ENCODE data around the gene SLC30A4. TPM values are rescaled to one million over a fixed set of nuclear protein-coding genes. Genes with fewer than 3 reads are reported as not detected.

Gene SLC30A4
- total RNA-seq, 1 experiment from 2014 or later, result 5.8 TPM

DNA sequence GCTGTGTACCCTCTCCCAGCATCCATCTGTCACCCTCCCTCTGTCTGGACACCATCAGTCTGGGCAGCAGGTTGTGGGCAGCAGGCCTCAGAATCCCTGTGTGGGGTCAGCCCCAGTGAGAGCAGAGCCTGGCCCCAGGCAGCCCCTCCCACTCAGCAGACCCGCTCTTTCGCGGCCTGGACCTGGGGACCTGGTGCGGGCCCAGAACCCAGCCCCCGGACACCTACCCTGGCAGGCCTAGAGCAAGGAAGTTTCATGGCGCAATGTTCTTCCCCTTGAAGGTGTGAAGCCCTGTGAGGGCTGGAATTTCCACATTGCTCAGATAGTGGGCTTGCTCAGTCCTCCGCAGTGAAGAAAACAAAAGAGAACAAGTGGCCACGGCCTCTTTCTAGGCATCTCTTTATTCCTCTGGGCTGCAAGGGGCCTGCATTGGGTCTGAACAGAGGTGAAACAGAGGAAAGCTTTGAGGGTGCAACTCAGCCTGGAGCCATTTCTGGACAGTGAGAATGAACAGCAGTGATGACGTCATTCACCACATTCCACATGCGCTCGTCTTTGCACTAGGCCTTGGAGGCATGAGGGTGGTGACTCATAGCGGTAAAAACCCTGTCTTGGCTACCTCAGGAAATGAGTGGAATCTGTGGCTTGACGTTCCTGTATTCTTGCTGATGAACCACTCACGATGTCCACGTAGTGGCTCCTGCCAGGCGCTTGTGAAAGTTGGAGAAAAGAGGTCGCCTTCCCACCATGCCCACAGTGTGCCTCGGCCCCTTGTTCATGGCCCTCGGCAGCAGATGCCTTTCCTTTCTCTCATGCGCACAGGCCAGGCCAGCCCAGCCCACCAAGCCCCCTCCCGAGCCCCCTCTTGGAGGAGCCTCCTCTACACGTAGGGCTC lies 66.1 kb downstream of the SLC30A4 start:
- Histone ChIP-seq H3K36me3 (no peaks in the 10 kb centered on the region), H3K27me3 (replicated peaks) (no peaks in the 10 kb centered on the region), H3K4me1 (replicated peaks) (peaks cover 37% of the 10 kb centered on the region), H3K9me3 (replicated peaks) (no peaks in the 10 kb centered on the region), H3K27ac (peak overlapping the region; percentile 89), H3K4me3 (no peak overlapping the region)
- peak; percentile 89 to 95 for DNase-seq (ENCODE audit: low read depth in 1 of 2, low spot score in 2 of 2)

DNA sequence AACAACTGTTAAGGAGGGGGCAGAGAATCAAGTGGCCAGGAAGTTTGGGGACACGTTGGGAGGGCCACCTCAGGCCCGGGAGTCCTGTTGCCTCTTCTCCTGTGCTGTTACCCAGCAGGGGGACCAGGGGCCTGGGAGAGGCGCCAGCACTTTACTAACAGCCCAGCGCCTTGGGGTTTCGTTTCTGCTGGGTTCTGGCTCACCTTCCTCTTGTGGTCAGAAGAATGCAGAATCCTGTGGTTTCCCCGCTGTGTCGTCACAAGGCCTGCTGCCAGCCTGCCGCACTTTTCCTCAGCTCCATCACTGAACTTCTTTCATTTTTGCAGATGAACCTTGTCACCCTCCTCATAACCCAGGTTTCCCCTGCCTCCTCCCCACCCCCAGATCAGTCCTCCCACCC lies 67.7 kb downstream of the SLC30A4 start:
- Histone ChIP-seq H3K4me3 (no peak overlapping the region), H3K27ac (peak overlapping the region; percentile 89)

DNA sequence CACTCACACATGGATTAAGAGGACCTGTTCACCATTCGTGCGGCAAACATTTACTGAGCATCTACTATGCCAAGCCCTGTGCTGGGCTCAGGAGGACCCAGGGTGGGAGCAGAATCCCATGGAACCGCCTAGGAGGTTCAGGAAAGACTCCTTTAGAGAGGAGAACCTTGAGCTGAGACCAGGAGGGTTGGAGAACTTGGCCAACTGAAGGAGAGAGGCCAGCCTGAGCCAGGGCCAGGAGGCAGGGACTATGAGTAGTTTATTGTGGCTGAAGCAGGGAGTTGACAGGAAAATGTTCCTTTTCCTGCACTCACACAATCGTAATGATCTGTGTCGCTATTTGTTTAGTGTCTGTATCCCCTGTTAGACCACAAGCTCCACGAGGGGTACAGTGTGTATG lies 71.3 kb downstream of the SLC30A4 start:
- H3K4me1 ChIP-seq (replicated peaks), result peaks cover 32% of the 10 kb centered on the region
- no peaks in the 10 kb centered on the region for H3K27me3 ChIP-seq (replicated peaks)
- no peaks in the 10 kb centered on the region for H3K36me3 ChIP-seq
- no peak for DNase-seq (ENCODE audit: low read depth in 1 of 2, low spot score in 2 of 2)
- no peaks in the 10 kb centered on the region for H3K9me3 ChIP-seq (replicated peaks)
- no peak overlapping the region for H3K4me3 ChIP-seq
- H3K27ac ChIP-seq, result no peak overlapping the region

More for the DNA sequence above, 67.7 kb downstream of the SLC30A4 start:
- DNase-seq (ENCODE audit: low read depth in 1 of 2, low spot score in 2 of 2), result peak; percentile 89 to 90
- Histone ChIP-seq H3K9me3 (replicated peaks) (no peaks in the 10 kb centered on the region), H3K36me3 (no peaks in the 10 kb centered on the region), H3K4me1 (replicated peaks) (peaks cover 37% of the 10 kb centered on the region), H3K27me3 (replicated peaks) (no peaks in the 10 kb centered on the region)

DNA sequence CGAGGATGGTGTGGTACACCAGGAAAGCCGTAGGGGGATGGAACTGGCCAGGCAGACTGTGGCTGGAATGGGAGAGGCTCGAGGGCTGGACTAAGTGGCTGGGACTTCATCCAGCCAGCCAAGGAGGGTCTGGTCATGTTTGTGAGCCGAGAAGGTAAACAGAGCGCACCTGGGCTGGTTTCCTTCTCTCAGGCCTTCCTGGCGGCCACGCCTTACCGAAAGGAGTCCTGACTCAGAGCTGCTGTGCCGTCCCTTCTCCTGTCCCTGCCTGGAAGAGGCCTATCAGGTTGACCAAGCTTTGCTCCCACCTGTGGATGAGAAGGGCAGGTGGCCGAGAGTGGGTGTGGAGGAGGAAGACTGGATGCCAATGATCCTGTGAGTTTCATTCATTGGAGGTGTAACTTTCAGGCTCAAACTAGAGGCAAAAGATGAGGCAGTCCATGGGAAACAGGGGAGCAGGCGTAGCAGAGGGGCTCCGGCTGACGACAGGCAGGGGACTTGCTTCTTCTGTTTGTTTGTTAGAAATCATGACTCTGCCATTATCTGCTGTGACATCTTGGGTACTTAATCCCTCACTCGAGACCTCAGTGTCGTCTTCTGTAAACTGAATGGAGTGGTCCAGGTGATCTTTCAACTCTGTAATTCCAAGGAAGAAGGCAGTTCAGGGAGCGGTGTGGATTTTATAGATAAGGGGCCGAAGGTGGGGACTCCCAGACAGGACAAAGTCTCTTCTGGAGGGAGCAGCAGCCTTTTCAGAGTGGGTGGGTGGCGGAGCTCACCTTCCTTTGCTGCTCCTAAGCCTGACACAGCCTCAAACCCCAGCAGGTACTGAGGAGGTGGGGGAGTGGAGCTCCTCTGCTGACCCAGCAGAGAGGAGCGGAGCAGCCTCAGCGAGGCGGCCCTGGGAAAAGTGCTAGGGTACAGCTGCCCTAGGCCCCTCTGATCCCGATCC lies 72.4 kb downstream of the SLC30A4 start:
- no peaks in the 10 kb centered on the region for H3K9me3 ChIP-seq (replicated peaks)
- no peaks in the 10 kb centered on the region for H3K36me3 ChIP-seq
- H3K4me1 ChIP-seq (replicated peaks), result peaks cover 23% of the 10 kb centered on the region
- no peak for DNase-seq (ENCODE audit: low read depth in 1 of 2, low spot score in 2 of 2)
- H3K27ac ChIP-seq, result no peak overlapping the region
- H3K4me3 ChIP-seq, result no peak overlapping the region
- H3K27me3 ChIP-seq (replicated peaks), result no peaks in the 10 kb centered on the region

DNA sequence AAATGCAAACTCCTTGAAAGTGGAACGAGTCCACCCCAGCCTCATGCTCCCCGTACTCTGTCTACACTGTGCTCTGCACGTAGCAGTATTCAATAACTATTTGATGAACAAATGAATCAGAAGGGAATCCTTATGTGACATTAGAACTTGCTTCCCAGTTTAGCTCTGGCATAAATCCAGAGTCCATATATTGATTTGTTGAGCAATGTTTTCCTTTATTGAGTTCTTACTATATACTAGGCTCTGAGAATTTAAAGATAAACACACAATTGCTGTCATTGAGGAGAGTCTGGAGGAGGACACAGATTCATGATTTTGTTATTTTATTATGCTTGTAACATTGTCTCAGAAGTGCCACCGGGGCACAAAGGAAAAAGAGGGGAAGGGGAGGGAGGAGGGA lies 73.2 kb downstream of the SLC30A4 start:
- Histone ChIP-seq H3K4me3 (no peak overlapping the region), H3K9me3 (replicated peaks) (no peaks in the 10 kb centered on the region), H3K4me1 (replicated peaks) (peaks cover 16% of the 10 kb centered on the region), H3K27me3 (replicated peaks) (no peaks in the 10 kb centered on the region), H3K36me3 (no peaks in the 10 kb centered on the region), H3K27ac (no peak overlapping the region)
- no peak for DNase-seq (ENCODE audit: low read depth in 1 of 2, low spot score in 2 of 2)

DNA sequence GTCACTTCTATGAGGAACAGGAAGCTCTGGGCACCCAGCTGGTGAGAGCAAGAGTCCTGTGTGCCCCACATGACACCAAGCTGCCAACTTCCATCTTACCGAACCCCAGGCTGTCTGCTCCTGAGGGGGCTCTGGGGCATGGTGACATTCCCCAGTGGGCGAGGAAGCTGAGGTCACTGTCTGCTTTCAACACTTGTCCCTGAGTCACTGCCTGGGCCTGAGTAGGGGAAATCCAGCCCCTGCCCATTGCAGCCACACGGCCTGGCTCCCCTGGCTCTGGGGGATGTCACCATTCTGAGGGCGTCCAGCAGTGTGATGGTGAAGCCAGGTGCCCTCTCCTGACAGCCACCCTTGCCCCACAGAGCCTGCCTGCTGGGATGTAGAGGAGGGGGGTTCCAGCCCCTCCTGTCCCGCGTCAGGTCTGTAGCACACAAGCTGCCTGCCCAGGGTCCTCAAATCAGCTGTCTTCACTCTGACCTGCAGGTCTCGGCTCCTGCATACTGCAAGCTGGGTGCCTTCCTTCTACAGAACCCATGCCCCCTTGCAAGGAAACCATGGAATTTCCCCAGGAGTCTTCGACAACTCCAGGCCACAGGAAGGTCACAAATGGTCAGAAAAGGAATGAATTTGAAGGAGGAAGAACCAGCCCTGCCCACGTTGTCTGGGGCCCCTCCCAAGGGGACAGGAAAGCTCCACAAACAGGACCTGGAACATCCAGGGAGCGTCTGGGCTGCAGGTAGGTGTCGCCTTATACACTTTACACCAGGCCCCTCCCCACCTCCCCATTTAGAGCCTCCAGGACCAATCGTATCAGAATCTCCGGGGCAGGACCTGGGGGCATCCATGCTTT lies 74.3 kb downstream of the SLC30A4 start:
- Histone ChIP-seq H3K9me3 (replicated peaks) (no peaks in the 10 kb centered on the region), H3K27me3 (replicated peaks) (no peaks in the 10 kb centered on the region), H3K4me3 (no peak overlapping the region), H3K4me1 (replicated peaks) (peaks cover 12% of the 10 kb centered on the region), H3K36me3 (no peaks in the 10 kb centered on the region), H3K27ac (peak overlapping the region; percentile 9; the same call in 1 of the 2 replicates)
- peak; percentile 24 to 53 for DNase-seq (ENCODE audit: low read depth in 1 of 2, low spot score in 2 of 2)

DNA sequence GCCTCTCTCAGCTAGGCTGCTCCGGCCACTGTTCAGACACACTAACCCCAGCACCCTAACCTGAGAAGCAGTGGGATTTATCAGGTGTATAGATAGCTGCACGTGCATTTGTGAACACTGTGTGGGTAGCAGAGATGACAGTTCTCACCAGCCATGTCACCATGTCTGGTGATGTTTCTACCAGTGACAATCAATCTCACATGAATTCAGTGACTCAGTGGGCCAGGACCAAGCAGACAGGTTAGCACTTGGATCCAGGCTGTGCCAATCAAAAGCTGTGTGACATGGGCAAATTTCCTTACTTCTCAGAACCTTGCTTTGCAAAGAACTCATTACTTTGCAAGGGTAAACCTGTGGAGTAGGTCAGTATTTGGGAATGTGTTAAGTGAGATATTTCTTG lies 78.9 kb downstream of the SLC30A4 start:
- H3K9me3 ChIP-seq (replicated peaks), result no peaks in the 10 kb centered on the region
- peaks cover 11% of the 10 kb centered on the region for H3K4me1 ChIP-seq (replicated peaks)
- no peaks in the 10 kb centered on the region for H3K27me3 ChIP-seq (replicated peaks)
- H3K27ac ChIP-seq, result no peak overlapping the region
- H3K36me3 ChIP-seq, result no peaks in the 10 kb centered on the region
- H3K4me3 ChIP-seq, result no peak overlapping the region
- DNase-seq (ENCODE audit: low read depth in 1 of 2, low spot score in 2 of 2), result peak in 1 of 2 experiments; percentile 20

DNA sequence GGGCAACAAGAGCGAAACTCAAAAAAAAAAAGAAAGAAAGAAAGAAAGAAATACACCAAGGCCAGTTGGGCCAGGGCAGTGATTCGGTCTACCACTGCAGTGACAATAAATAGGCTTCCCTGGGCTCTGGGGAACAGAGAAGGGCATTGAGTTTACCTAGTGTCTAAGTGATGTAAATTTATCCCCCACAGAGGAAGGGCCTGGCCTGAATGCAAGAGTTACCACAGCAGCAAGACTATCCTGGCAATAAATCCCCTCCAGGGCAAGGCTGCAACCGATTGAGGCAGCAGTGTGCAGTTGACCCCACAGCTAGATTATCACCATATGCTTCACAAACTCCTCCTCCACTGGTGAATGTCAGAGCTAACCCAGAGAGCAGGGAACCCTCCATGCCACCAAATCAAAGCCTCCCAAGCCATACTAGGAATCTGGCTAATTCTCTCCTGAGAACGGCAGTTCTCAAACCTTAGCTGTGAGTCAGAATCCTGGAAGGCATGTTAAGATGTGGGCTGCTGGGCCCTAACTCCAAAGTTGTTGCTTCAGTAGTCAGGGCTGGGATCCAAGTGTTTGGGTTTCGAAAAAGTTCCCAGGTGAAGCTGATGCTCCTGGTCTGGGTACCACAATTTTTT lies 79.9 kb downstream of the SLC30A4 start:
- peaks cover 3% of the 10 kb centered on the region; the same call in 1 of the 2 replicates for H3K4me1 ChIP-seq (replicated peaks)
- H3K9me3 ChIP-seq (replicated peaks), result no peaks in the 10 kb centered on the region
- H3K4me3 ChIP-seq, result no peak overlapping the region
- no peaks in the 10 kb centered on the region for H3K27me3 ChIP-seq (replicated peaks)
- H3K27ac ChIP-seq, result no peak overlapping the region
- no peaks in the 10 kb centered on the region for H3K36me3 ChIP-seq
- no peak for DNase-seq (ENCODE audit: low read depth in 1 of 2, low spot score in 2 of 2)

DNA sequence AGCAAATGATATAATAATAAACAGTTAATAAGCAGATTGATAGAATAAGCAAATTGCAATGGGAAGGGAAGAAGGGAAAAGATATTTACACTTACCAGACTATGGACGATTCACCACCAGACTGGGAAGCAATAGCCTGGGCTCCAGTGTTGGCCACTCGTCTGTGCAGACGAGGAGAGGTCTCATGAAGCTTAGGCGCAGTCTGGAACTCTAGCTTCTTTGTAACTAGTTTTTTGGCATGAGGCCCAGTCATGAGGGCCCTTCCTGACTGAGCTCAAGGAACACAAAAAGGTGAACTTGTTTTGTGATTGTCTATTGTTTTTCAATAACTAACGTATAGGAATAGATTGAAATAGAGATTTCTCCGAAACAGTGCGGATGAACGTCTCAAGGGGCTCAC lies 80.9 kb downstream of the SLC30A4 start:
- Histone ChIP-seq H3K4me1 (replicated peaks) (peaks cover 3% of the 10 kb centered on the region; the same call in 1 of the 2 replicates), H3K4me3 (no peak overlapping the region), H3K27ac (no peak overlapping the region), H3K27me3 (replicated peaks) (no peaks in the 10 kb centered on the region), H3K36me3 (no peaks in the 10 kb centered on the region), H3K9me3 (replicated peaks) (no peaks in the 10 kb centered on the region)
- DNase-seq (ENCODE audit: low read depth in 1 of 2, low spot score in 2 of 2), result no peak

DNA sequence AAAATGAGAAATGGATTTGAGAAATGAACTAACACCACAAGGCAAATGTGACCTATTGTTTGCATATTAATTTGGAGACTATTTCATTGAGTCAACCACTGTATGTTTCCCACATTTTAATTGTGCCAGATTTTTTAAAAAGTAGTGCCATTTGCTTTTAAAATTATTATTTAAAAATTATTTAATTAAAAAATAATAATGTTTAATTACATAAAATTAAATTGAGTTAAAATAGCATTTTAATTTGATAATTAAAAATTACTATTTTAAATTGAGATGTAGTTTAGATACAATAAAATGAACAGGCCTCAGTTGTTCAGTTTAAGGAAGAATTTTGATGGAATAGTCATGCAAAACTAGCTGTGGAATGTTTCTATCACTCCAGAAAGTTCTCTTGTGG lies 81.5 kb downstream of the SLC30A4 start:
- H3K27me3 ChIP-seq (replicated peaks), result no peaks in the 10 kb centered on the region
- H3K4me1 ChIP-seq (replicated peaks), result peaks cover 3% of the 10 kb centered on the region; the same call in 1 of the 2 replicates
- no peaks in the 10 kb centered on the region for H3K36me3 ChIP-seq
- H3K9me3 ChIP-seq (replicated peaks), result no peaks in the 10 kb centered on the region
- no peak overlapping the region for H3K27ac ChIP-seq
- no peak for DNase-seq (ENCODE audit: low read depth in 1 of 2, low spot score in 2 of 2)
- H3K4me3 ChIP-seq, result no peak overlapping the region

DNA sequence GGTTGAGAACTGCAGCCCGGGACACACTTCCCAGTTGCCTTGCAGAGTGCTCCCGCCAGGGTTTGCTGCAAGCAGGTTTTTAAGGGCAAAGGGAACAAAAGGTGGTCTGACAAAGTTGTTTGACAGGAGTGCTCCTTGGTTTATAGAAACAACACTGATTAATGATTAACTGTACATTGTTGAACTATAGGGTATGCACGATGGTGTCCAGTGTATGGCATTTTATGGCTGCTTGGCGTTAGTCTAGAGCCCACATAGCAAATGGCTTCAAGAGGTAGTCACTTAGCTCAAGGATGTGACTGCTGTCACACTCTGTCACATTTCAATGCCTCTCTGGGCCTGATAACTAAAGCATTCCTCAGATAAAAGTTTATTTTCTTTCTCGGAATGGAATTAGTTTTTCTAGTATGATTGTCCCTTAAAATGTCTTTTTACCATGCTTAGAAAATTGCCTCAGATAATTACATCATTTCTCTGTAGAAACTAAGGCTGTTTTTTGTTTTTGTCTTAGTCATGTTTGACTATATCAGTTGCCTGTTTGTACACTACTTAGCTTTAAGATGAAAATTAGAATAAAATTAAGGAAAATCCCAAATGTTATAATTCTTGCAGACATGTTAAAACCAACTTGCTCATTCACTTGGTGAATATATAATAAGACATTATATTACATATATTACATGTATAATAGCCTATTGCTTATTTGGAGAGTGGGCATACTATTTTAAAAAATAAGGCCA lies 82.9 kb downstream of the SLC30A4 start:
- DNase-seq (ENCODE audit: low read depth in 1 of 2, low spot score in 2 of 2), result no peak
- Histone ChIP-seq H3K4me1 (replicated peaks) (no peaks in the 10 kb centered on the region; the same call in 1 of the 2 replicates), H3K4me3 (no peak overlapping the region), H3K36me3 (no peaks in the 10 kb centered on the region), H3K9me3 (replicated peaks) (no peaks in the 10 kb centered on the region), H3K27me3 (replicated peaks) (no peaks in the 10 kb centered on the region), H3K27ac (no peak overlapping the region)

DNA sequence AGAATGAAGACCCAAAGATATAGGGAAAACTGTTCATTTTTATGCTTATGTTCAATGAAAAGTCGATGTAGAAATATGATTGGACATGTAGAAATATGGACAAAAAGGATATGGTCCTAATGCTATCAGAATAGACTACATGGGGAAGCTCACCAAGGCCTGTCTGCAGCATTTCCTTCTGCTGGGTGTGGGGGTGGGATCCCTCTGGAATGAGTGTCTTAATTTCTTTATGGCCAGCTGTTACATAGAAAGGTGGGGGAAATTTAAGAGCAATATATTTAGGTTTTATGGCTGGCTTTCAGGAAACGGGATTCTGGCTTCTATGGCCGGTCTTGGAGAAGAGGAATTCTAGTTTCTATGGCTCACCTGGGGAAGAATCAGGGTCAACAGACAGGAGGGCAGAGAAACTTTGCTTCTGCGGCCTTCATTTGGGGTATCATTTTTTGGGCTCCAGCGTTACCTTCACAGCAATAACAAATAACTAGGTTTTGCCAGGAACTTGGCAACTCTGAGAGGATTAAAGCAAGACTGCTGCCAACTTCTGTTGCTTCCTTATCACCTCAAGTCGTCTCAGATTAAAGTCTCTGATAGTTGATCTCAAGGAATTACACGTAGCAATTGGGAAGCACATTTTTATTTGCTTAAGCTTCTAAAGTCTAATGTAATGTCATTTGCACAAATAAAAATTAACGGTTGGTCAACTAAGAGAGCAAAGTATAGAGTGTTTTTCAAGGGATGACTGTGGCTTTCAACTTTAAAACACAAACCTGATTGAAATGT lies 87.2 kb downstream of the SLC30A4 start:
- no peaks in the 10 kb centered on the region for H3K9me3 ChIP-seq (replicated peaks)
- no peaks in the 10 kb centered on the region for H3K36me3 ChIP-seq
- no peak overlapping the region for H3K27ac ChIP-seq
- H3K4me1 ChIP-seq (replicated peaks), result peaks cover 3% of the 10 kb centered on the region
- H3K27me3 ChIP-seq (replicated peaks), result no peaks in the 10 kb centered on the region
- no peak overlapping the region for H3K4me3 ChIP-seq
- DNase-seq (ENCODE audit: low read depth in 1 of 2, low spot score in 2 of 2), result no peak

All from SJSA1 (cell line).